Bronchial epithelial cell (primary cell): ENCODE measurements around the gene LRRC8D. TPM values are rescaled to one million over a fixed set of nuclear protein-coding genes. Genes with fewer than 3 reads are reported as not detected.

Experiments used
- DNase-seq: peaks from one replicate; pipeline ENCODE4 v3.0.0-alpha.2; 2010; ENCODE audit warnings: low read depth
- FAIRE-seq: peaks from 2 replicates; lab custom pipeline; 2011; peaks lifted over from hg19 to GRCh38; lab: Jason Lieb, UNC
- H3K27me3 ChIP-seq: 2 replicates; pipeline ENCODE4 v1.5.1; 2011; ENCODE audit warnings: low read length; ENCODE audit not compliant: control insufficient read depth, insufficient read depth
- H3K36me3 ChIP-seq: 2 replicates; pipeline ENCODE4 v1.5.1; 2011; ENCODE audit warnings: low read length; ENCODE audit not compliant: control insufficient read depth, insufficient read depth
- H3K4me3 ChIP-seq: 2 replicates; pipeline ENCODE4 v1.5.1; 2011; ENCODE audit warnings: mild to moderate bottlenecking, low read depth, low read length, control low read depth
- CTCF ChIP-seq: IDR thresholded peaks from 2 replicates; pipeline ENCODE4 v1.5.1; 2011; ENCODE audit warnings: mild to moderate bottlenecking, moderate library complexity, low read length, control low read depth, inconsistent platforms; ENCODE audit not compliant: insufficient read depth, severe bottlenecking
- total RNA-seq: library from RNA; depleted of rRNA; stranded (reverse); fragments of >200 nt; gene quantifications from 2 replicates; pipeline ENCODE4 v1.2.1, GENCODE V29; 2014

The LRRC8D gene
- total RNA-seq, 1 donor from 2014 or later, result 35.8 TPM

- FAIRE-seq (no peak), DNase-seq (no peak)
- H3K27me3 ChIP-seq, result no peaks in the 10 kb centered on the region
- no peaks in the 10 kb centered on the region for H3K36me3 ChIP-seq
- TF ChIP-seq CTCF, result no peak
- no peak overlapping the region for H3K4me3 ChIP-seq
These were observed 165.2 kb downstream of the LRRC8D start for GRCh38 chr1:89986020-89986419.

Other genes with a start within 250 kb of the LRRC8D start
- gene LRRC8C, start 187.9 kb upstream of the LRRC8D start, total RNA-seq, result 5.5 and 8.8 TPM in 2 replicates
- 5.1 and 5.5 TPM in 2 replicates for gene ZNF326, start 174.1 kb downstream of the LRRC8D start, total RNA-seq